ENCODE results near the gene ITGB7. TPM values are rescaled to one million over a fixed set of nuclear protein-coding genes. Genes with fewer than 3 reads are reported as not detected.

The ITGB7 gene
- total and polyA plus RNA-seq, 9 of the 15 experiments (the other 6 are each of a cell fraction or from before 2014, with no cell fraction given): 0.06 to 2.0 (median 0.67) TPM

DNA sequence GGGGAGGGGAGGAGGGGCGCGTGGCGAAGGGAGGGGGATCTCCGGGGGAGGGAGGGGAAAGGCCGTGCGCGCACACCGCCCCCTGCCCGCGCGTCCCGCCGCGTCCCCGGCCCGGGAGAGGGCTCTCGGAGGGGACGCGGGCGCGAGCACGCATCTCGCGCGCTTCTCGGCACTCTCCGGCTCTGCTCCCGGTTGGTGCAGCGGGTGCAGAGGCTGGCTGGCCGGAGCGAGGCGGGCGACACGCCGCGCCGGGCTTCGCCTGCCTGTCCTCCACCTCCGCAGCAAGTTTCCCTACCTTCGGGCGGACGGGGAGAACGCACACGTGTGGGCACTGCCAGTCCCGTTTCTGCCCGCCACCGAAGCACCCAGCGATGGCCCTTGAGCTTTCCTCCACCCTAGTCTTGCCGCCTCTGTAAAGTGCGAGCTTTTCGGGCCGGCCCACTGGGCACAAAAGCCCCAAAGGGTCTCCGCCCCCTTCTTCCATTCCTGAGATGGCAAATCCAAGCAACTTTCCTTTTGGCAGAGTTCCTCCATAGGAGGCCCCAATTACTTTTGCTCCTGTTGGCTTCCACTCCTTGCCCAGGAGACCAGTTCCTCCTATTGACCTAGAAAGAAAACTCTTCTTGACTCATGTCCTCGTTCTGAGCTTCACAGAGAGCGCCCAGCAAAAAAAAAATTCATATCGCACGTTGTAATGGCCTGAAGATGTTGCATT lies 26.0 kb downstream of the ITGB7 start:
- ChIA-PET CTCF (ENCODE audit: low intra/inter-chr PET ratio) (no interaction called here), POLR2A (interaction anchor here (0.5 to 2.3 kb wide), 17 partner anchors 9 to 532 kb away, joined by 3 to 8 read pairs (median 4); partner anchors contain the start of genes ESPL1, PFDN5 and SPRYD3)
- Histone ChIP-seq H3K9me3 (replicated peaks; ENCODE audit: control insufficient read depth, insufficient read depth, low read depth, low read length) (peaks cover 5% of the 10 kb centered on the region), H3K9me1 (ENCODE audit: control insufficient read depth, insufficient read depth, low read length) (no peaks in the 10 kb centered on the region), H3K27ac (ENCODE audit: extremely low read depth, low read depth, low read length) (peak overlapping the region; percentile 86), H3K27me3 (ENCODE audit: control insufficient read depth in 2 of 2, insufficient read depth in 2 of 2, low read length in 2 of 2) (no peaks in the 10 kb centered on the region), H3K4me2 (ENCODE audit: insufficient read depth, low read length) (peak overlapping the region; percentile 92), H3K79me2 (ENCODE audit: control insufficient read depth, insufficient read depth, low read length) (peaks cover 34% of the 10 kb centered on the region), H4K20me1 (replicated peaks; ENCODE audit: control insufficient read depth, insufficient read depth, low read length) (no peaks in the 10 kb centered on the region), H3K4me1 (replicated peaks in 1 of 2; ENCODE audit: control insufficient read depth in 2 of 2, insufficient read depth in 2 of 2, low read length in 2 of 2) (peaks cover 16 to 26% of the 10 kb centered on the region in 2 experiments; a peak in 4 of 5 replicates), H3K4me3 (peak overlapping the region; percentile 75), H2AFZ (ENCODE audit: low read depth, low read length) (peak overlapping the region; percentile 87), H3K9ac (ENCODE audit: insufficient read depth in 1 of 2, low read depth in 2 of 2, low read length in 2 of 2) (peak overlapping the region; percentile 82 to 100), H3K36me3 (ENCODE audit: control insufficient read depth, insufficient read depth, low read length) (peaks cover 44% of the 10 kb centered on the region)
- FAIRE-seq (no peak), DNase-seq (ENCODE audit: extremely low read depth in 1 of 4, low spot score in 3 of 4) (peak; percentile 88 to 96 (median 94)), ATAC-seq (peak; percentile 80)
- in situ Hi-C loops (cut with MboI) (loop anchor here (10.0 kb wide), 1 partner anchor 756 kb away; no protein-coding TSS in a partner anchor), intact Hi-C loops (cut with micrococcal nuclease) (loop anchor here (2.0 kb wide), 1 partner anchor 40 kb away; no protein-coding TSS in a partner anchor)
- 1% methylated on average over 31 of the region's 57 CpGs for WGBS (ENCODE audit: insufficient coverage, low coverage, missing lambda C conversion rate)
- no TSS peak for BruUV-seq (replicated peaks)
- no peak for TF ChIP-seq NR2C2 (CRISPR knock-in tag; IDR thresholded peaks at IDR 0.05)
- TF ChIP-seq NR2C2 (tag; IDR thresholded peaks at IDR 0.05): peak; percentile 97
- TF ChIP-seq FOXA3 (CRISPR knock-in tag; conservative IDR thresholded peaks at IDR 0.05 in 1 of 2, IDR thresholded peaks at IDR 0.05 in 1 of 2): no peak
- TF ChIP-seq TCF7L2 (IDR thresholded peaks at IDR 0.05; ENCODE audit: low read depth, low read length): no peak
- TF ChIP-seq, protein P1, sequence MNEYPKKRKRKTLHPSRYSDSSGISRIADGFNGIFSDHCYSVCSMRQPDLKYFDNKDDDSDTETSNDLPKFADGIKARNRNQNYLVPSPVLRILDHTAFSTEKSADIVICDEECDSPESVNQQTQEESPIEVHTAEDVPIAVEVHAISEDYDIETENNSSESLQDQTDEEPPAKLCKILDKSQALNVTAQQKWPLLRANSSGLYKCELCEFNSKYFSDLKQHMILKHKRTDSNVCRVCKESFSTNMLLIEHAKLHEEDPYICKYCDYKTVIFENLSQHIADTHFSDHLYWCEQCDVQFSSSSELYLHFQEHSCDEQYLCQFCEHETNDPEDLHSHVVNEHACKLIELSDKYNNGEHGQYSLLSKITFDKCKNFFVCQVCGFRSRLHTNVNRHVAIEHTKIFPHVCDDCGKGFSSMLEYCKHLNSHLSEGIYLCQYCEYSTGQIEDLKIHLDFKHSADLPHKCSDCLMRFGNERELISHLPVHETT (CRISPR knock-in tag; conservative IDR thresholded peaks at IDR 0.05 in 1 of 2, IDR thresholded peaks at IDR 0.05 in 1 of 2): peak in 1 of 2 experiments; percentile 71; a peak in 2 of 4 replicates
- TF ChIP-seq, protein P2, sequence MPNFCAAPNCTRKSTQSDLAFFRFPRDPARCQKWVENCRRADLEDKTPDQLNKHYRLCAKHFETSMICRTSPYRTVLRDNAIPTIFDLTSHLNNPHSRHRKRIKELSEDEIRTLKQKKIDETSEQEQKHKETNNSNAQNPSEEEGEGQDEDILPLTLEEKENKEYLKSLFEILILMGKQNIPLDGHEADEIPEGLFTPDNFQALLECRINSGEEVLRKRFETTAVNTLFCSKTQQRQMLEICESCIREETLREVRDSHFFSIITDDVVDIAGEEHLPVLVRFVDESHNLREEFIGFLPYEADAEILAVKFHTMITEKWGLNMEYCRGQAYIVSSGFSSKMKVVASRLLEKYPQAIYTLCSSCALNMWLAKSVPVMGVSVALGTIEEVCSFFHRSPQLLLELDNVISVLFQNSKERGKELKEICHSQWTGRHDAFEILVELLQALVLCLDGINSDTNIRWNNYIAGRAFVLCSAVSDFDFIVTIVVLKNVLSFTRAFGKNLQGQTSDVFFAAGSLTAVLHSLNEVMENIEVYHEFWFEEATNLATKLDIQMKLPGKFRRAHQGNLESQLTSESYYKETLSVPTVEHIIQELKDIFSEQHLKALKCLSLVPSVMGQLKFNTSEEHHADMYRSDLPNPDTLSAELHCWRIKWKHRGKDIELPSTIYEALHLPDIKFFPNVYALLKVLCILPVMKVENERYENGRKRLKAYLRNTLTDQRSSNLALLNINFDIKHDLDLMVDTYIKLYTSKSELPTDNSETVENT (CRISPR knock-in tag; IDR thresholded peaks at IDR 0.05): peak; percentile 56
- peak in 1 of 2 experiments; percentile 26; a peak in 1 of 4 replicates for TF ChIP-seq SIN3A (IDR thresholded peaks at IDR 0.05; ENCODE audit: borderline replicate concordance in 2 of 2, control insufficient read depth in 1 of 2, low read depth in 2 of 2, low read length in 2 of 2)
- TF ChIP-seq HNRNPK (IDR thresholded peaks at IDR 0.05; ENCODE audit: low read depth, low read length, poor library complexity, severe bottlenecking): peak; percentile 96
- TF ChIP-seq STAG1 (CRISPR knock-in tag; IDR thresholded peaks at IDR 0.05; ENCODE audit: borderline replicate concordance): peak; percentile 40; the same call in 1 of the 2 replicates
- TF ChIP-seq ZZZ3 (IDR thresholded peaks at IDR 0.05): no peak
- 0 out of 4 replicates have a peak, but pooled peaks of 1 of the 2 experiments have one; percentile 28 for TF ChIP-seq NONO (IDR thresholded peaks at IDR 0.05; ENCODE audit: low read depth in 2 of 2, low read length in 1 of 2)
- TF ChIP-seq ZBTB7A (IDR thresholded peaks at IDR 0.05; ENCODE audit: borderline replicate concordance, control insufficient read depth, low read depth, low read length): 0 out of 2 replicates have a peak, but pooled peaks have one; percentile 26
- 0 out of 2 replicates have a peak, but pooled peaks have one; percentile 34 for TF ChIP-seq ZNF197 (CRISPR knock-in tag; IDR thresholded peaks at IDR 0.05; ENCODE audit: low read depth)
- no peak for TF ChIP-seq HIVEP1 (CRISPR knock-in tag; IDR thresholded peaks at IDR 0.05)
- no peak for TF ChIP-seq ZNF586 (CRISPR knock-in tag; conservative IDR thresholded peaks at IDR 0.05)
- 0 out of 2 replicates have a peak, but pooled peaks have one; percentile 29 for TF ChIP-seq ERF (CRISPR knock-in tag; IDR thresholded peaks at IDR 0.05)
